Measurements from ENCODE around the gene STKLD1. TPM values are rescaled to one million over a fixed set of nuclear protein-coding genes. Genes with fewer than 3 reads are reported as not detected.

Gene STKLD1
- total RNA-seq, 6 experiments from 2014 or later: 0.46 to 1.4 (median 0.68) TPM

GRCh38 chr9:133384736-133385321 lies 8.7 kb downstream of the STKLD1 start:
- no peak for TF ChIP-seq CTCF (IDR thresholded peaks at IDR 0.05)
- Mint-ChIP-seq H3K9me3 (no peaks in the 10 kb centered on the region), H3K36me3 (ENCODE audit: low read depth) (no peaks in the 10 kb centered on the region), H3K27ac (no peak overlapping the region), H3K4me1 (ENCODE audit: low read depth) (0 out of 2 replicates have a peak, but pooled peaks cover 7% of the 10 kb centered on the region), H3K27me3 (ENCODE audit: insufficient read depth) (peaks cover 10% of the 10 kb centered on the region), H3K4me3 (no peak overlapping the region)
- no peak for DNase-seq

- H3K36me3 Mint-ChIP-seq (ENCODE audit: low read depth): no peaks in the 10 kb centered on the region
Measured at GRCh38 chr9:133385452-133385851, 9.3 kb downstream of the STKLD1 start.

GRCh38 chr9:133386338-133386737 lies 10.2 kb downstream of the STKLD1 start:
- no peak for DNase-seq
- Mint-ChIP-seq H3K36me3 (ENCODE audit: low read depth) (no peaks in the 10 kb centered on the region), H3K27ac (no peak overlapping the region), H3K27me3 (ENCODE audit: insufficient read depth) (peaks cover 10% of the 10 kb centered on the region), H3K9me3 (no peaks in the 10 kb centered on the region), H3K4me3 (no peak overlapping the region), H3K4me1 (ENCODE audit: low read depth) (0 out of 2 replicates have a peak, but pooled peaks cover 7% of the 10 kb centered on the region)
- no peak for TF ChIP-seq CTCF (IDR thresholded peaks at IDR 0.05)

More at GRCh38 chr9:133385452-133385851, 9.3 kb downstream of the STKLD1 start:
- no peak overlapping the region for H3K4me3 Mint-ChIP-seq
- no peak overlapping the region for H3K27ac Mint-ChIP-seq
- DNase-seq: no peak
- peaks cover 10% of the 10 kb centered on the region for H3K27me3 Mint-ChIP-seq (ENCODE audit: insufficient read depth)
- TF ChIP-seq CTCF (IDR thresholded peaks at IDR 0.05): no peak
- H3K4me1 Mint-ChIP-seq (ENCODE audit: low read depth): 0 out of 2 replicates have a peak, but pooled peaks cover 7% of the 10 kb centered on the region
- H3K9me3 Mint-ChIP-seq: no peaks in the 10 kb centered on the region

DNA sequence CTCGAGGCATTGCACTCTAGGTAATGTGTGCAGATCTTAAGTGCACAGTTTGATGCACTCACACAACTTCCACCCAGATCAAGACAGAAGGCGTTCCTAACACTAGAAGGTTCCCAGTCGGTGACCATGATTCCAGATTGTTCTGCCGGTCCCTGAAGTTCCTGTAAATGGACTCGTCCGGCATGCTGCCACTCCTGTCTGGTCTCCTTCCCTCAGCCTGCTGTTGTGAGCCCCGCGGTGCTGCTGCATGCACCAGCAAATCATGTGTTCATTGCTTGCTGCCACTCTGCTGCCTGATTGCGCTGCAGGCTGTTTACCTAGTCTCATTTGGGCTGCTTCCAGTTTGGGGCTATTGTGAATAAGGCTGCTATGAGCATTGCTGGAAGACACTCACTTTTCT lies 11.5 kb downstream of the STKLD1 start:
- Mint-ChIP-seq H3K9me3 (no peaks in the 10 kb centered on the region), H3K4me3 (no peak overlapping the region), H3K36me3 (ENCODE audit: low read depth) (no peaks in the 10 kb centered on the region), H3K27me3 (ENCODE audit: insufficient read depth) (peaks cover 10% of the 10 kb centered on the region), H3K4me1 (ENCODE audit: low read depth) (0 out of 2 replicates have a peak, but pooled peaks cover 7% of the 10 kb centered on the region), H3K27ac (no peak overlapping the region)
- no peak for TF ChIP-seq CTCF (IDR thresholded peaks at IDR 0.05)
- DNase-seq: no peak

GRCh38 chr9:133389025-133389557 lies 12.9 kb downstream of the STKLD1 start:
- Mint-ChIP-seq H3K4me1 (ENCODE audit: low read depth) (0 out of 2 replicates have a peak, but pooled peaks cover 7% of the 10 kb centered on the region), H3K4me3 (no peak overlapping the region), H3K36me3 (ENCODE audit: low read depth) (no peaks in the 10 kb centered on the region), H3K27ac (no peak overlapping the region), H3K27me3 (ENCODE audit: insufficient read depth) (peaks cover 13% of the 10 kb centered on the region), H3K9me3 (no peaks in the 10 kb centered on the region)
- no peak for DNase-seq
- TF ChIP-seq CTCF (IDR thresholded peaks at IDR 0.05): no peak

Data from HFFc6 (cell line).